HL-60/S4 treated with phorbol 12-myristate 13-acetate at 8.2 ng/mL for 4 days and 3 days (cell line): ENCODE data around the gene FOXI1.

Source experiments
- in situ Hi-C: fragments of 300-500 bp; cut with MboI; formaldehyde crosslinking; loops from 2 replicates; pipeline ENCODE4 v1.15.0; 2022; ENCODE audit warnings: low sequenced_read_pairs

FOXI1 gene

GRCh38 chr5:170148430-170149205 lies 42.9 kb downstream of the FOXI1 start:
- in situ Hi-C loops = no loop called here

GRCh38 chr5:170149206-170149515 lies 43.5 kb downstream of the FOXI1 start:
- in situ Hi-C loops = no loop called here

- in situ Hi-C loops = no loop called here
Observed at GRCh38 chr5:170150713-170151096, 45.0 kb downstream of the FOXI1 start.

- in situ Hi-C loops = no loop called here
Observed at GRCh38 chr5:170151097-170151831, 45.6 kb downstream of the FOXI1 start.

- in situ Hi-C loops = no loop called here
Observed at GRCh38 chr5:170152767-170153166, 47.1 kb downstream of the FOXI1 start.

- in situ Hi-C loops = no loop called here
Observed at GRCh38 chr5:170154297-170154696, 48.6 kb downstream of the FOXI1 start.

GRCh38 chr5:170154744-170155143 lies 49.0 kb downstream of the FOXI1 start:
- in situ Hi-C loops = no loop called here

GRCh38 chr5:170155771-170156170 lies 50.1 kb downstream of the FOXI1 start:
- in situ Hi-C loops = no loop called here

GRCh38 chr5:170159101-170159698 lies 53.5 kb downstream of the FOXI1 start:
- in situ Hi-C loops = no loop called here
